WTC11 (cell line): ENCODE measurements around the gene PHF1. TPM values are rescaled to one million over a fixed set of nuclear protein-coding genes. Genes with fewer than 3 reads are reported as not detected.

Source experiments
- ATAC-seq: fragments of 200-7000 bp; cut with Tn5 transposase; 2 replicates; pipeline ENCODE4 v1.10.0; 2021; ENCODE audit warnings: mild to moderate bottlenecking, moderate library complexity
- CTCF ChIA-PET: fragments of 300-600 bp; sonication (Branson Sonifier 250); formaldehyde crosslinking; loops from one replicate; lab custom pipeline; 2021; ENCODE audit warnings: antibody characterized with exemption; lab: Charles Lee
- POLR2A ChIA-PET: fragments of 350-600 bp; sonication (Branson Sonifier 250); formaldehyde crosslinking; loops from one replicate; lab custom pipeline; 2021; ENCODE audit warnings: antibody characterized with exemption; lab: Charles Lee
- DNase-seq: peaks from one replicate; pipeline ENCODE4 v3.0.0; 2021; ENCODE audit warnings: low spot score
- H3K27ac Mint-ChIP-seq: 2 replicates; pipeline ENCODE4 v1.8.0; 2021; ENCODE audit warnings: mixed read lengths
- H3K27me3 Mint-ChIP-seq: 2 replicates; pipeline ENCODE4 v1.8.0; 2021; ENCODE audit warnings: low read depth, mild to moderate bottlenecking, moderate library complexity, mixed read lengths
- H3K36me3 Mint-ChIP-seq: 2 replicates; pipeline ENCODE4 v1.8.0; 2021; ENCODE audit warnings: mixed read lengths
- H3K4me1 Mint-ChIP-seq: 2 replicates; pipeline ENCODE4 v1.8.0; 2022; ENCODE audit warnings: mixed read lengths
- H3K4me3 Mint-ChIP-seq: 2 replicates; pipeline ENCODE4 v1.8.0; 2021; ENCODE audit warnings: mild to moderate bottlenecking, moderate library complexity, mixed read lengths
- H3K9me3 Mint-ChIP-seq: 2 replicates; pipeline ENCODE4 v1.8.0; 2021; ENCODE audit warnings: mixed read lengths
- ELF4 ChIP-seq: sonication (generic); formaldehyde crosslinking; IDR thresholded peaks from 2 replicates; pipeline ENCODE4 v1.8.1; 2022; ENCODE audit warnings: low read depth, mild to moderate bottlenecking, moderate library complexity, missing genetic modification reagents
- ETV6 ChIP-seq: sonication (generic); formaldehyde crosslinking; IDR thresholded peaks from 2 replicates; pipeline ENCODE4 v1.8.1; 2022; ENCODE audit warnings: mild to moderate bottlenecking, missing genetic modification reagents
- IRF2 ChIP-seq: sonication (generic); formaldehyde crosslinking; IDR thresholded peaks from 2 replicates; pipeline ENCODE4 v1.8.0; 2022; ENCODE audit warnings: low read depth, missing genetic modification reagents, borderline replicate concordance
- MYBL2 ChIP-seq: sonication (generic); formaldehyde crosslinking; IDR thresholded peaks from 2 replicates; pipeline ENCODE4 v1.8.1; 2023; ENCODE audit warnings: mild to moderate bottlenecking, moderate library complexity, missing genetic modification reagents
- RORB ChIP-seq: fragments of 250-450 bp; sonication (Bioruptor Pico); IDR thresholded peaks from 2 replicates; pipeline ENCODE4 v1.9.0; 2021; ENCODE audit warnings: mild to moderate bottlenecking
- SOX15 ChIP-seq: fragments of 250-450 bp; sonication (Bioruptor Pico); IDR thresholded peaks from 2 replicates; pipeline ENCODE4 v1.9.0; 2021; ENCODE audit warnings: mild to moderate bottlenecking
- TEAD4 ChIP-seq: sonication (generic); formaldehyde crosslinking; IDR thresholded peaks from 2 replicates; pipeline ENCODE4 v1.8.0; 2022; ENCODE audit warnings: mild to moderate bottlenecking, missing genetic modification reagents
- ZBTB21 ChIP-seq: sonication (generic); formaldehyde crosslinking; IDR thresholded peaks from 2 replicates; pipeline ENCODE4 v1.8.1; 2023; ENCODE audit warnings: mild to moderate bottlenecking, missing genetic modification reagents, borderline replicate concordance
- ZNF121 ChIP-seq: sonication (generic); formaldehyde crosslinking; IDR thresholded peaks from 2 replicates; pipeline ENCODE4 v1.8.0; 2023; ENCODE audit warnings: missing genetic modification reagents
- ZNF416 ChIP-seq: fragments of 250-450 bp; sonication (Bioruptor Pico); IDR thresholded peaks from 2 replicates; pipeline ENCODE4 v1.9.0; 2021; ENCODE audit warnings: mild to moderate bottlenecking, inconsistent platforms
- ZNF671 ChIP-seq: fragments of 250-450 bp; sonication (Bioruptor Pico); IDR thresholded peaks from 2 replicates; pipeline ENCODE4 v1.8.0; 2021; ENCODE audit warnings: mild to moderate bottlenecking
- total RNA-seq: library from RNA; stranded (reverse); gene quantifications from 3 replicates; pipeline ENCODE4 v1.2.3, GENCODE V29; 2021
- TF ChIP-seq, protein P1 (sequence below): sonication (generic); formaldehyde crosslinking; IDR thresholded peaks from 2 replicates; pipeline ENCODE4 v1.8.0; 2022; ENCODE audit warnings: mild to moderate bottlenecking, missing genetic modification reagents
- TF ChIP-seq, protein P2 (sequence below): sonication (generic); formaldehyde crosslinking; IDR thresholded peaks from 2 replicates; pipeline ENCODE4 v1.8.0; 2022; ENCODE audit warnings: mild to moderate bottlenecking, missing genetic modification reagents
- TF ChIP-seq, protein P3 (sequence below): sonication (generic); formaldehyde crosslinking; IDR thresholded peaks from 2 replicates; pipeline ENCODE4 v1.8.1; 2023; ENCODE audit warnings: mild to moderate bottlenecking, missing genetic modification reagents, moderate library complexity
- TF ChIP-seq, protein P4 (sequence below): fragments of 200-600 bp; IDR thresholded peaks from 2 replicates; pipeline ENCODE4 v1.8.0; 2022; ENCODE audit warnings: antibody characterized with exemption
- TF ChIP-seq, protein P5 (sequence below): fragments of 250-450 bp; sonication (Bioruptor Pico); IDR thresholded peaks from 2 replicates; pipeline ENCODE4 v2.1.2; 2022; ENCODE audit warnings: mild to moderate bottlenecking, moderate library complexity
- TF ChIP-seq, protein P6 (sequence below): sonication (generic); formaldehyde crosslinking; IDR thresholded peaks from 2 replicates; pipeline ENCODE4 v1.8.0; 2022; ENCODE audit warnings: mild to moderate bottlenecking, missing genetic modification reagents
- TF ChIP-seq, protein P7 (sequence below): fragments of 250-450 bp; sonication (Bioruptor Pico); IDR thresholded peaks from 2 replicates; pipeline ENCODE4 v1.9.0; 2021; ENCODE audit warnings: moderate library complexity, mild to moderate bottlenecking, inconsistent platforms, borderline replicate concordance
- TF ChIP-seq, protein P8 (sequence below): sonication (generic); formaldehyde crosslinking; IDR thresholded peaks from 2 replicates; pipeline ENCODE4 v1.8.1; 2022; ENCODE audit warnings: low read depth, mild to moderate bottlenecking, moderate library complexity, missing genetic modification reagents, borderline replicate concordance
- TF ChIP-seq, protein P9 (sequence below): sonication (generic); formaldehyde crosslinking; IDR thresholded peaks from 2 replicates; pipeline ENCODE4 v1.8.1; 2023; ENCODE audit warnings: mild to moderate bottlenecking, missing genetic modification reagents, moderate library complexity
- TF ChIP-seq, protein P10 (sequence below): sonication (generic); formaldehyde crosslinking; IDR thresholded peaks from 2 replicates; pipeline ENCODE4 v1.8.1; 2022; ENCODE audit warnings: mild to moderate bottlenecking, missing genetic modification reagents, moderate library complexity, borderline replicate concordance
- TF ChIP-seq, protein P11 (sequence below): sonication (generic); formaldehyde crosslinking; IDR thresholded peaks from 2 replicates; pipeline ENCODE4 v1.8.1; 2022; ENCODE audit warnings: mild to moderate bottlenecking, moderate library complexity, missing genetic modification reagents

Gene PHF1
- total RNA-seq, 1 experiment from 2014 or later: 63.6 TPM

DNA sequence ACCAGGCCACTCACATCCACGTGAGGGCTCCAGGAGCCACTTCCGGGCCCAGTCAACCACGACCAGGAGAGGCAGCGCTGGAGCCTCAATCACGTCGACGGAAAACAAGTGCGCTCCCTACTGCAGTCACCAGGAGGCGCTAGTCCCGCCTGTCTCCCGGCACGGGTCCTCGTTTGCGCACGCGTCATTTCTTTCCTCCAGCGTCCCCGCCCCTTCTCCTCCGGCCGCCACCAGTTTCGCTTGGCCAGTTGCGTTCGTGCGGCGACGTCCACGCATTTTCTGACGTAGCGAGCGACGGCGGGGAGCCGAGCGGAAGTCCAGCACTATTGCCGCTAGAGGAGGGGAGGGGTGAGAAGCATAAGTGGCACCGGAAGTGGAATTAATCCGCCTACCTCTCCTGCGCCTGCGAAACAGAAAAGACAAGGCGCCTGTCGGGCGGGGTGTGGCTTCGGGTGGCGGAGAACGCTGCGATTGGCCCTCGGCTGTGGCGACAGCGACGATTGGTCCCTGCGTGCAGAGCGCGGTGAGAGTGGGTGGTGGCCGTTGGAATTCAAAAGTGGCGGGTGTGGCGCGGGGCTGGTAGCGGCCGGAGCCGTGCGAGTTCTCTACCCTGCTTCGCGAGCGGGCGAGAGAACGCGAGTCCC, 19.4 kb upstream of the PHF1 start, which contains the start of gene KIFC1 (continued):
- TF ChIP-seq ETV6 (CRISPR knock-in tag) (peak; percentile 86), ELF4 (CRISPR knock-in tag) (no peak), RORB (CRISPR knock-in tag) (no peak)
- TF ChIP-seq, protein P1, sequence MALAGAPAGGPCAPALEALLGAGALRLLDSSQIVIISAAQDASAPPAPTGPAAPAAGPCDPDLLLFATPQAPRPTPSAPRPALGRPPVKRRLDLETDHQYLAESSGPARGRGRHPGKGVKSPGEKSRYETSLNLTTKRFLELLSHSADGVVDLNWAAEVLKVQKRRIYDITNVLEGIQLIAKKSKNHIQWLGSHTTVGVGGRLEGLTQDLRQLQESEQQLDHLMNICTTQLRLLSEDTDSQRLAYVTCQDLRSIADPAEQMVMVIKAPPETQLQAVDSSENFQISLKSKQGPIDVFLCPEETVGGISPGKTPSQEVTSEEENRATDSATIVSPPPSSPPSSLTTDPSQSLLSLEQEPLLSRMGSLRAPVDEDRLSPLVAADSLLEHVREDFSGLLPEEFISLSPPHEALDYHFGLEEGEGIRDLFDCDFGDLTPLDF: peak; percentile 69; the same call in 1 of the 2 replicates

DNA sequence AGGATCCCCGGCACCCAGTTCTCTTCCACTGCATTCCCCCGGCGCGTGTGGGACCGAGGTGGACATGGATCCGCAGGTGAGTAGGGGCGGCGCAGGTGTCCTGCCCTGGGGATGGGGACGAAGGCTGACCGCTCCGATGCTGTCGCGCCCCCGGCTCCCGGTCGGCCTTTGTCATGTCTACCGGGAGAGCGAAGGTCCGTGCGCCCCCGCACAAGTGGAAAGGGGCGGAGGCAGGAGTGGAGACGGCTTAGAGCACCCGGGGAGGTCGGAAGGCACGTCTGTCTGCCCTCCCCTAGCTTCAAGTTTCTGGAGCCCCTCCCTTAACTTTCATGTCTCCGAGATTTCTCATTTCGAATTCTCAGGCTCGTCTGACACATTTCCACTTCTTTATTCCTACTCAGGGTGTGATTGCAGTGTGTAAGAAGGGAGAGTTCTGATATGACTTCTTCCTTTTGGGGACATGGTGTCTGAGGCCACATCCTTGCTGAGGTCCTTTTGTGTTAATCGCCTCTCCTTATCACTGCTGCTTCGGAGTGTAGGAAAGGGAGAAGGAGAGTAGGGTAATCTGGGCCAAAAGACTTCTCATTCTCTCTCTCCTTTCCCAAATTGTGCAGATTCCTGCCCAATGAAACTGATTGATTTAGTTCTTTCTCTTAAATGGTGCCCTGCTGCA, 18.8 kb upstream of the PHF1 start:
- H3K27me3 Mint-ChIP-seq: peaks cover 4% of the 10 kb centered on the region; the same call in 1 of the 2 replicates
- peak overlapping the region; percentile 96 for H3K4me3 Mint-ChIP-seq
- peaks cover 34% of the 10 kb centered on the region for H3K4me1 Mint-ChIP-seq
- H3K9me3 Mint-ChIP-seq: no peaks in the 10 kb centered on the region
- peak overlapping the region; percentile 99 for H3K27ac Mint-ChIP-seq
- ChIA-PET CTCF (interaction anchor here (2.7 kb wide), 1 partner anchor 34 kb away, joined by 21 read pairs; no protein-coding TSS in a partner anchor), POLR2A (no interaction called here)
- no peak for ATAC-seq
- peaks cover 9% of the 10 kb centered on the region; the same call in 1 of the 2 replicates for H3K36me3 Mint-ChIP-seq
- DNase-seq: no peak
- TF ChIP-seq, protein P2, sequence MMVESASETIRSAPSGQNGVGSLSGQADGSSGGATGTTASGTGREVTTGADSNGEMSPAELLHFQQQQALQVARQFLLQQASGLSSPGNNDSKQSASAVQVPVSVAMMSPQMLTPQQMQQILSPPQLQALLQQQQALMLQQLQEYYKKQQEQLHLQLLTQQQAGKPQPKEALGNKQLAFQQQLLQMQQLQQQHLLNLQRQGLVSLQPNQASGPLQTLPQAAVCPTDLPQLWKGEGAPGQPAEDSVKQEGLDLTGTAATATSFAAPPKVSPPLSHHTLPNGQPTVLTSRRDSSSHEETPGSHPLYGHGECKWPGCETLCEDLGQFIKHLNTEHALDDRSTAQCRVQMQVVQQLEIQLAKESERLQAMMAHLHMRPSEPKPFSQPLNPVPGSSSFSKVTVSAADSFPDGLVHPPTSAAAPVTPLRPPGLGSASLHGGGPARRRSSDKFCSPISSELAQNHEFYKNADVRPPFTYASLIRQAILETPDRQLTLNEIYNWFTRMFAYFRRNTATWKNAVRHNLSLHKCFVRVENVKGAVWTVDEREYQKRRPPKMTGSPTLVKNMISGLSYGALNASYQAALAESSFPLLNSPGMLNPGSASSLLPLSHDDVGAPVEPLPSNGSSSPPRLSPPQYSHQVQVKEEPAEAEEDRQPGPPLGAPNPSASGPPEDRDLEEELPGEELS (CRISPR knock-in tag): no peak
- TF ChIP-seq, protein P3, sequence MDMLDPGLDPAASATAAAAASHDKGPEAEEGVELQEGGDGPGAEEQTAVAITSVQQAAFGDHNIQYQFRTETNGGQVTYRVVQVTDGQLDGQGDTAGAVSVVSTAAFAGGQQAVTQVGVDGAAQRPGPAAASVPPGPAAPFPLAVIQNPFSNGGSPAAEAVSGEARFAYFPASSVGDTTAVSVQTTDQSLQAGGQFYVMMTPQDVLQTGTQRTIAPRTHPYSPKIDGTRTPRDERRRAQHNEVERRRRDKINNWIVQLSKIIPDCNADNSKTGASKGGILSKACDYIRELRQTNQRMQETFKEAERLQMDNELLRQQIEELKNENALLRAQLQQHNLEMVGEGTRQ (CRISPR knock-in tag): no peak
- TF ChIP-seq TEAD4 (no peak), MYBL2 (CRISPR knock-in tag) (peak; percentile 92), ZNF416 (CRISPR knock-in tag) (no peak), ZNF121 (no peak), SOX15 (CRISPR knock-in tag) (no peak), IRF2 (no peak), ZNF671 (CRISPR knock-in tag) (no peak), ZBTB21 (CRISPR knock-in tag) (no peak)
- TF ChIP-seq, protein P4, sequence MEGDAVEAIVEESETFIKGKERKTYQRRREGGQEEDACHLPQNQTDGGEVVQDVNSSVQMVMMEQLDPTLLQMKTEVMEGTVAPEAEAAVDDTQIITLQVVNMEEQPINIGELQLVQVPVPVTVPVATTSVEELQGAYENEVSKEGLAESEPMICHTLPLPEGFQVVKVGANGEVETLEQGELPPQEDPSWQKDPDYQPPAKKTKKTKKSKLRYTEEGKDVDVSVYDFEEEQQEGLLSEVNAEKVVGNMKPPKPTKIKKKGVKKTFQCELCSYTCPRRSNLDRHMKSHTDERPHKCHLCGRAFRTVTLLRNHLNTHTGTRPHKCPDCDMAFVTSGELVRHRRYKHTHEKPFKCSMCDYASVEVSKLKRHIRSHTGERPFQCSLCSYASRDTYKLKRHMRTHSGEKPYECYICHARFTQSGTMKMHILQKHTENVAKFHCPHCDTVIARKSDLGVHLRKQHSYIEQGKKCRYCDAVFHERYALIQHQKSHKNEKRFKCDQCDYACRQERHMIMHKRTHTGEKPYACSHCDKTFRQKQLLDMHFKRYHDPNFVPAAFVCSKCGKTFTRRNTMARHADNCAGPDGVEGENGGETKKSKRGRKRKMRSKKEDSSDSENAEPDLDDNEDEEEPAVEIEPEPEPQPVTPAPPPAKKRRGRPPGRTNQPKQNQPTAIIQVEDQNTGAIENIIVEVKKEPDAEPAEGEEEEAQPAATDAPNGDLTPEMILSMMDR: no peak
- TF ChIP-seq, protein P5, sequence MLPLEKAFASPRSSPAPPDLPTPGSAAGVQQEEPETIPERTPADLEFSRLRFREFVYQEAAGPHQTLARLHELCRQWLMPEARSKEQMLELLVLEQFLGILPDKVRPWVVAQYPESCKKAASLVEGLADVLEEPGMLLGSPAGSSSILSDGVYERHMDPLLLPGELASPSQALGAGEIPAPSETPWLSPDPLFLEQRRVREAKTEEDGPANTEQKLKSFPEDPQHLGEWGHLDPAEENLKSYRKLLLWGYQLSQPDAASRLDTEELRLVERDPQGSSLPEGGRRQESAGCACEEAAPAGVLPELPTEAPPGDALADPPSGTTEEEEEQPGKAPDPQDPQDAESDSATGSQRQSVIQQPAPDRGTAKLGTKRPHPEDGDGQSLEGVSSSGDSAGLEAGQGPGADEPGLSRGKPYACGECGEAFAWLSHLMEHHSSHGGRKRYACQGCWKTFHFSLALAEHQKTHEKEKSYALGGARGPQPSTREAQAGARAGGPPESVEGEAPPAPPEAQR (CRISPR knock-in tag): no peak
- TF ChIP-seq, protein P6, sequence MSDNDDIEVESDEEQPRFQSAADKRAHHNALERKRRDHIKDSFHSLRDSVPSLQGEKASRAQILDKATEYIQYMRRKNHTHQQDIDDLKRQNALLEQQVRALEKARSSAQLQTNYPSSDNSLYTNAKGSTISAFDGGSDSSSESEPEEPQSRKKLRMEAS: no peak
- TF ChIP-seq, protein P7, sequence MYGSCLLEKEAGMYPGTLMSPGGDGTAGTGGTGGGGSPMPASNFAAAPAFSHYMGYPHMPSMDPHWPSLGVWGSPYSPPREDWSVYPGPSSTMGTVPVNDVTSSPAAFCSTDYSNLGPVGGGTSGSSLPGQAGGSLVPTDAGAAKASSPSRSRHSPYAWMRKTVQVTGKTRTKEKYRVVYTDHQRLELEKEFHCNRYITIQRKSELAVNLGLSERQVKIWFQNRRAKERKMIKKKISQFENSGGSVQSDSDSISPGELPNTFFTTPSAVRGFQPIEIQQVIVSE: no peak
- TF ChIP-seq, protein P8, sequence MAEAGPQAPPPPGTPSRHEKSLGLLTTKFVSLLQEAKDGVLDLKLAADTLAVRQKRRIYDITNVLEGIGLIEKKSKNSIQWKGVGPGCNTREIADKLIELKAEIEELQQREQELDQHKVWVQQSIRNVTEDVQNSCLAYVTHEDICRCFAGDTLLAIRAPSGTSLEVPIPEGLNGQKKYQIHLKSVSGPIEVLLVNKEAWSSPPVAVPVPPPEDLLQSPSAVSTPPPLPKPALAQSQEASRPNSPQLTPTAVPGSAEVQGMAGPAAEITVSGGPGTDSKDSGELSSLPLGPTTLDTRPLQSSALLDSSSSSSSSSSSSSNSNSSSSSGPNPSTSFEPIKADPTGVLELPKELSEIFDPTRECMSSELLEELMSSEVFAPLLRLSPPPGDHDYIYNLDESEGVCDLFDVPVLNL (CRISPR knock-in tag): 0 out of 2 replicates have a peak, but pooled peaks have one; percentile 66
- TF ChIP-seq, protein P9, sequence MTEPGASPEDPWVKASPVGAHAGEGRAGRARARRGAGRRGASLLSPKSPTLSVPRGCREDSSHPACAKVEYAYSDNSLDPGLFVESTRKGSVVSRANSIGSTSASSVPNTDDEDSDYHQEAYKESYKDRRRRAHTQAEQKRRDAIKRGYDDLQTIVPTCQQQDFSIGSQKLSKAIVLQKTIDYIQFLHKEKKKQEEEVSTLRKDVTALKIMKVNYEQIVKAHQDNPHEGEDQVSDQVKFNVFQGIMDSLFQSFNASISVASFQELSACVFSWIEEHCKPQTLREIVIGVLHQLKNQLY: no peak
- TF ChIP-seq, protein P10, sequence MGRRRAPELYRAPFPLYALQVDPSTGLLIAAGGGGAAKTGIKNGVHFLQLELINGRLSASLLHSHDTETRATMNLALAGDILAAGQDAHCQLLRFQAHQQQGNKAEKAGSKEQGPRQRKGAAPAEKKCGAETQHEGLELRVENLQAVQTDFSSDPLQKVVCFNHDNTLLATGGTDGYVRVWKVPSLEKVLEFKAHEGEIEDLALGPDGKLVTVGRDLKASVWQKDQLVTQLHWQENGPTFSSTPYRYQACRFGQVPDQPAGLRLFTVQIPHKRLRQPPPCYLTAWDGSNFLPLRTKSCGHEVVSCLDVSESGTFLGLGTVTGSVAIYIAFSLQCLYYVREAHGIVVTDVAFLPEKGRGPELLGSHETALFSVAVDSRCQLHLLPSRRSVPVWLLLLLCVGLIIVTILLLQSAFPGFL: no peak
- TF ChIP-seq, protein P11, sequence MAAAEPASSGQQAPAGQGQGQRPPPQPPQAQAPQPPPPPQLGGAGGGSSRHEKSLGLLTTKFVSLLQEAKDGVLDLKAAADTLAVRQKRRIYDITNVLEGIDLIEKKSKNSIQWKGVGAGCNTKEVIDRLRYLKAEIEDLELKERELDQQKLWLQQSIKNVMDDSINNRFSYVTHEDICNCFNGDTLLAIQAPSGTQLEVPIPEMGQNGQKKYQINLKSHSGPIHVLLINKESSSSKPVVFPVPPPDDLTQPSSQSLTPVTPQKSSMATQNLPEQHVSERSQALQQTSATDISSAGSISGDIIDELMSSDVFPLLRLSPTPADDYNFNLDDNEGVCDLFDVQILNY (CRISPR knock-in tag): no peak; the same call in 1 of the 2 replicates
